ENCODE data around the gene PAPOLG.

The PAPOLG gene

DNA sequence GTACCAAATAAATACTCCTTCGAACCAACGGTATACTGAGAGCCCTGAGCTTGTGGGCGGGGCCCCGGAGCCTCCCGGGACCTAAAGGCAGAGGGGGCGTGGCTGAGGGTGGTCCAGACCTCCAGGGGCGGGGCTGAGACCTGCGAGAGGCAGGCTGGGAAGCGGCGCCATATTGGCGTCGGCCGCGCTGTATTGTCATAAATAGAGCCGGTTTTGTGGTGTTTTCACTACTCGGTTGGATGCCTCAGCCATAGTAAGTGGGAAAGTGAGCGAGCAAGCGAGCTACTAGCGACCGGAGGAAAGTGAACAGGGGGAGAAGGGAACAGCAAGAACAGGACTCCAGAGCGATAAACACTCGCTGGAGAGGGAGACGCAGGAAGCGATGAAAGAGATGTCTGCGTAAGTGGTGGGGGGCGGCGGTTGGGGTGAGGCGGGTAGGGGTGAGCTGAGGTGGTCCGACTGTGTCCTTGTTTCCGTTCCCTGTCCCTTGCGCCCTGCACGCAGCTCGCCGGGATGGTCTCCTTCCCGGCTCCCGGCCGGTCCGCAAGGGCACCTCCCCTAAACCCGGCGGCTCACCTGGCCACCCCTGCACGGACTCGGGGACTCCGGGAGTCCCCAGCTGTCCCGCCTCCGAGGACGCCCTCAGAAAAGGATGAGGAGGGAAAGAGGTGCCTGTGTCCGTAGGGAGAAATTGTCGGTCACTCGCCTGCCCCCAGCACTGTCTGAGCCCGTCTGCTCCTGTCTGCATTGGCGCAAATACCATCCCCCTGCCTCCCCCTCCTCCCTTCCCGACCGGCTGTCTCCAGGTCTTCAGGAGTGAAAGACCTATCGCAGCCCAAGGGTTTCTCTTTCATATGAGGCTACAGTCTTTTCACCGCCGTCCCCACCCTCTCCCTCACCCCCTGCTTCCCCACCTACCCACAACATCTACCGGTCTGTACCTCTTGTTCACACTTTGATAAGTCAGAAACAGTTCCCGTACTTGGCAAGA lies at the start of gene PAPOLG:
TSS of gene PAPOLG (plus strand) at position 172 of the 991 bp plus-strand sequence. CDS start at position 383, 211 bp downstream.
- peak; percentile 97 for DNase-seq

GRCh38 chr2:60707750-60708371 lies 48.2 kb upstream of the PAPOLG start:
- DNase-seq: no peak

DNA sequence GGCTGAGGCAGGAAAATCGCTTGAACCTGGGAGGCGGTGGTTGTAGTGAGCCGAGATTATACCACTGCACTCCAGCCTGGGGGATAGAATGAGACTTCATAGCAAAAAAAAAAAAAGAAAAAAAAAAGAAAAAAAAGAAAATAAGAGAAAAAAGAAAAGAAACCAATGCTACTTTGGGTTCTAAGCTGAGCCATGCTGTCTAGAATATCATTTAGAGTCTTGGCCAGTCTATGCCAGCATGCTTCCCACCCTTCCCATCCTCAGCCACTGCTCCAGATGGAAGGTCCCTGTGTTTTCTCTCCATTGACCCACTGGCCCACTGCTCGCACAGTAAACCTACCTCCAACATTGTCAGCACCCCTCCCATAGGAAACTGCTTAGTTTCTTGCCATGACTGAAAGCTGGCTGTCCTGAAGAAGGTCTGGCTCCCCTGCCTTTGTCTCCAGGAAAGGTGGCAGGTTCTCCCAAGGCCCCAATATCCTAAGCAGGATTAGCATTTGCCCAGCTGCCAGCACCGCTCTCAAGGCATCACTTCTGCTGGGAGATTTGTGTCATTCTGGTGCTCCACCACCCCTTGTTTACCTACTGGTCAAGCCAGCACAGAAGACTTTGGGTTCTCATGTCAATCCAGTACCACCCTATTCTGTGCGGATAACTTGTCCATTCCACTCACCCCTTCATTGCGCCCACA lies 47.3 kb upstream of the PAPOLG start:
- DNase-seq: no peak

DNA sequence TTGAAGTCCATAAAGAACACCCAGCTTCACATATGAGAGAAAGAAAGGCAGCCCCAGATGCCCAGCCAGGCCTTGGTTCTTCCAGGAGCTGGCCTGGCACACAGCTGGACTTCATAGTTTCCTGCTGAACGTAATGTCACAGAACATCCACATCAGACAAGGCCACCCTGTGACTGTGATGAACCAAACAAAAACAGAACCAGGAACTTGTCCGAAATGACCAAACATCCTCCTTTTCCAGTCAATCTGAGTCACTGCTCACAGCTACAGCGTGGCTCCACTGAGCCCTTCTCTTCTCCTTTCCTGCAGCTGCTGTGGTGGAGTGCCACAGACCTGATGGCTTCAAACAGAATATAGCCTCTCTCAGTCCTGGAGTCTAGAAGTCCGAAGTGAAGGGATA lies 45.4 kb upstream of the PAPOLG start:
- DNase-seq: no peak

GRCh38 chr2:60715561-60715960 lies 40.5 kb upstream of the PAPOLG start:
- DNase-seq: no peak

DNA sequence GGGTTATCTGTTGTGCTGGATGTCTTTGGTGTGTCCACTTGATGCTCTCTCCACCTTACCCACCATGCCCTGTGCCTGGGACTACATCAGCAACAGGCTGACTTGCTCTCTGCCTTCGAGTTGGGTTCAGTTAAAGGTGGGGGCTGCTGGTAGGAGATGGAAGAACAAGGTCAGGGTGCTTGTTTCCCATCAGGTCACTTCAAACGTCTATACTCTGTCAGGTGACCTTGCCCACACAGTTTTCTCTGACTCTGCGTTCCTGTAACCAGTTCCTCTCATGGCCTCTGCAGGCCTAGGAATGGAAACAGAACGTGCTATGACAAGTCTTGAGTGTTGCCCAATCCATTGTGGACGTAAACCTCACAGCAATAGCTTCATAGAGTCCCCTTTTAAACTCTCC lies 38.4 kb upstream of the PAPOLG start:
- no peak for DNase-seq

DNA sequence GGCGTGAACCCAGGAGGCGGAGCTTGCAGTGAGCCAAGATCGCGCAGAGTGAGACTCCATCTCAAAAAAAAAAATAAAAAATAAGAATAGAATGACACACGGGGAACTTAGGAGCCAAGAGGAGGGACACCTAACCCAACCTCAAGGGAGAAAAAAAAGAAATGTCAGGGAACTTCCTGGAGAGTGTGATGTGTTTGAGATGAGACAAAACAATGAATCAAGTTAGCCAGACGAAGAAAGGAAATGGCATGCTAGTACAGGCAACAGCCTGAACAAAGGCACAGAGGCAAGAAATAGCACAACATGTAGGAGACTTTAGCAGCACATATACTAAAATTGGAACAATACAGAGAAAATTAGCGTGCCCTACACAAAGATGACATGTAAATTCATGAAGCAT lies 36.7 kb upstream of the PAPOLG start:
- no peak for DNase-seq

- no peak for DNase-seq
Measured at GRCh38 chr2:60725466-60725865, 30.6 kb upstream of the PAPOLG start.

- no peak for DNase-seq
Measured at GRCh38 chr2:60728855-60729254, 27.2 kb upstream of the PAPOLG start.

DNA sequence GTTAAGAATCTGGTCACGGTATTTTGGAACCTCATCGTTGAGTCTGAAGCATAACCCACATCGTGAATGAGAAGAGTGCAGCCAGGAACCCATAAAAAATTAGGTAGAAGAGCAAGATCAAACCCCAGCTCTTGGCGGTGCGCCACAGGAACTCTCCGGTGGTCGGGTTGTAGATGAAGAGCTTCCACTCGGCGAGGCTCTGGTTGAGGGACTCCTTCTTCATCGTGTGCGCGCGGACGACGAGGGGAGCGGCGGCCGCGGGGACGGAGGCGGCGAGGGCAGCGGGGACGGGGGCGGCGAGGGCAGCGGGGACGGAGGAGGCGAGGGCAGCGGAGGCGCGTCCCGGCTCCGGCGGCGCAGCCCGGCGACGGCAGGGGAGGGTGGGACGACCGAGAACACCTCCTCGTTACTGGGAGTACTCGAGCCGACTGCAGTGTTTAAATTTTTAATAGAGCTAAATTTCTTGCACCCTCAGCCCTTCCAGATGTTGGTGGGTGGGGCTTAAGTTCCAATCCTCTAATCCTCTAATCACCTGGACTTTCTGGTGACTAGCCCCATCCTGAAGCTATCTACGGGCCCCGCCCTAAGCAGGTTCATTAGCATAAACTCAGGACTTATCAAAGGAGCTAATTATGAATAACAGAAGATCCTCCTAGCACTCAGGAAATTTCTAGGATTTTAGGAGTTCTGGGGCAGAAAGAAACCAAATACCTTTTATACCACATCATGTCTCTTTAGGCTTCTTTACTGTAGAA lies 20.4 kb upstream of the PAPOLG start:
- DNase-seq: no peak

DNA sequence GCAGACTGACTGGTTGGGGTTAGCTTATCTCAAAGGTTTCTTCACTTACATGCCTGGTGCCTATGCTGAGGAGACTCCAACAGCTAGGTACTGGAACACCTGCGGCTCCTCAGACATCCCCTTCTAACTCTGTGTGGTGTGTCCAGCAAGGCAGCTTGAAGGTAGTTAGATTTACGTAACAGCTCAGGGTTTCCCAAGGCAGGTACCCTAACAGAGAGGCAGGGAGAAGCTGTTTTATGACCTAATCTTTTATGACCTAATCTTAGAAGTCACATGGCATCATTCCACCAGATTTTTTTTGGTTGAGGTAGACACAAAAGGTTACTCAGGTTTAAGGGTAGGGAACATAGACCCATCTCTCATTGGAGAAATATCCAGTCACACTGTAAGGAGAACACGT lies 17.4 kb upstream of the PAPOLG start:
- DNase-seq: no peak

- no peak for DNase-seq
Measured at GRCh38 chr2:60739156-60739555, 16.9 kb upstream of the PAPOLG start.

- DNase-seq: no peak
Measured at GRCh38 chr2:60741576-60741975, 14.5 kb upstream of the PAPOLG start.

DNA sequence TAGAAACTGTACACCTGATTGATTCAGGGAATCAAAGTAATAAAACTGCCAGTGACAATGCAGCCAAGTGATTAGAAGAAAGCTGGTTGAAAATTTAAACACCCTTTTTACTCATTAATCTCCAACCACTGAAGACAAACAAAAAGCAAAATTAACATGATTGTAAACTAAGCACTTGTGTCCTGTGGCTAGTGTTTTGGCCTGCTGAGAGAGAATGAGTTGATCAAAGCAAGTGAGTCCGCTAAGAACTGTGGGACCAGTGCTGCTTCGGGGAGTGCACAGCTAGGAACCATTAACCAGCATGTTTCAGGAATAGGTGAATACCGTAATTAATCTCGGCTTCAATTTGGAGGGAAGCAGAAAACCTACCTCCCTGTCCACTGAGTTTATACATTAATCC lies 13.6 kb upstream of the PAPOLG start:
- no peak for DNase-seq

DNA sequence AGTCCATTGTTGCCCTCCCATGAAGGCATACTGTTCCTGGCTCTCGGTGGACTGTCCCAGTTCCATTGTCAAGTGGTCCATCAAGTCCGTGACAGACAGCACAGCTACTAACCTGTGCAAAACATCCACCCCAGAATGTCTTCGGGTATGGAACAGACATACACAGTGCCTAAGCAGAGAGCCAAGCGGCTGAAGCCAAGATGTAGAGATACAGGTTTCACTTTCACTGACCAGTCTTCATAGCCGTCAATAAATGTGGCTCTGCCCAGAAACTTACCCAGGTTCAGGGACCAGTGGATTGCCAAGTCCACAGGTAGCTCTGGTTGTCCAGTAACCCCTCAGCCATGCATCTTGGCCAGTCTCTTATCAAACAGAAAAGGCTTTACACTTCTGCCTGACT lies 10.7 kb upstream of the PAPOLG start:
- DNase-seq: no peak

GRCh38 chr2:60745761-60746160 lies 10.3 kb upstream of the PAPOLG start:
- no peak for DNase-seq

DNA sequence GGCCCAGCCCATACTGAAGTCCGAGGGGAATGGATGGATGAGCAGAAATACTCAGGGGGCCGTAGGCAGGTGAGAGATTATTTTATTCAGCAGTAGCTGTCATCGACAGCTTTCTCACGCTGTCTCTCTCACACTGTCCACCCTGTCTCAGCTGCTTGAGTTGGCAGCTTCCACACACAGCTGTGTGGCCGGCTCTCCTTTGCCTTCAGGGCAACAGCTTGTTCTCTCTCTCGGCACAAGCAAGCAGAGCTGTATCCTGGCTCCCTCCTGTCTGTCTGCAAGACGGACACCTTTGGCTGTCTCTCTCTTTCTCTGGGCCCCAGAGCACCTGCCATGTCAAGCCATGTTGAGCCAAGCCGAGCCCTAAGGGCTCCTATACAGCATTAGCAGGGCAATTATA lies 9.8 kb upstream of the PAPOLG start:
- DNase-seq: no peak

- no peak for DNase-seq
Measured at GRCh38 chr2:60759654-60760053, 3.6 kb downstream of the PAPOLG start.

DNA sequence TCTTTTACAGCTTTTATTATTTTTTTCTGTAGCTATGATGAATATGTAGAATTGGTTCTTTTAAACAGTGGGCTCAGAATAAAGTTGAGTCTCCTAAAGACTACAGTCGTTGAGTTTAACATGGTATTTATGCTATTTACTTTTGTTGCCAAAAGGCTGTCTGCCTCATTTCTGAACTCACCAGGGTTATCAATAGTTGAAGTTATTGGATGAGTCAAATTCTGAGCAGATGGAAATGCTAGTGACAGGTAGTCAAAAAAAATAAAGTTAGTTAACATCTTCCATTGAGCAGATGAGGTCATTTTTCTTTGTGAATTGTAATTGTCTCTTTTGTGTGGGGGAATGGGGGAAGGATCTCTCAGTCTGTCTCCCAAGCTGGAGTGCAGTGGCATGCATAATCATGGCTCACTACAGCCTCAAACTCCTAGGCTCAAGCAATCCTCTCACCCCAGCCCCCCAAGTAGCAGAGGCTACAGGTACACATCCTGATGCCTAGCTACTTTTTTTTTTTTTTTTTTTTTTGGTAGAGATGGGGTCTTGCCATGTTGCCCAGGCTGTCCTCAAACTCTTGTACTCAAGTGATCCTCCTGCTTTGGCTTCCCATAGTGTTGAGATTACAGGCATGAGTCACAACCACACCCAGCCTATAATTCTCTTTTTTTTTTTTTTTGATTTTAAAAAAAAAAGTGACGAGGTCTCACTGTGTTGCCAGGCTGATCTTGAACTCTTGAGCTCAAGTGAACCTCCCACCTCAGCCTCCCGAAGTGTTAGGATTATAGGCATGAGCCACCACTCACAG lies 8.9 kb downstream of the PAPOLG start:
- DNase-seq: no peak

GRCh38 chr2:60766283-60766682 lies 10.2 kb downstream of the PAPOLG start:
- no peak for DNase-seq

DNA sequence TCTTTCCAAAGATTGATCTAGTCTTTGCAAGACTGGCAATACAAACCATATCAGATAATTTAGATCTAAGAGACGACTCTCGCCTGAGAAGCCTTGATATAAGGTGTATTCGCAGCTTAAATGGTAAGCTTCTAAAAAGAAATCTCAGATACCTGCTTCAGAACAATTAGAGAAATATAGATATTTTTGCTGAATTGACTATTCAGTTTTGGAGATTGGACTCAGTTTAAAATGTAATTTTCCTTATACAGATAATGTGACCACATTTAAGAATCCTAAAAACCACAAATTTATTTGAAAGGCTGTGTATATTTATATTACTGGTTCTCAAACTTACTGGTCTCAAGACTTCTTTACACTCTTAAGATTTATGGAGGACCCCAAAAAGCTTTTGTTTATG lies 15.4 kb downstream of the PAPOLG start:
- no peak for DNase-seq

- no peak for DNase-seq
Measured at GRCh38 chr2:60775048-60775639, 19.1 kb downstream of the PAPOLG start.

Measured in stimulated activated CD4-positive, alpha-beta T cell treated with anti-CD3 and anti-CD28 coated beads, Interleukin-1b, Interleukin-23, amount 100 ng/mL, for 48 hours (primary cell).